Pulmonary artery endothelial cell (primary cell): ENCODE data around the gene FANK1. TPM values are rescaled to one million over a fixed set of nuclear protein-coding genes. Genes with fewer than 3 reads are reported as not detected.
"Not testable (repeated sequence)": the region's sequence is repeated elsewhere in the genome, so short reads cannot be mapped to it uniquely, and the experiment has no call there.

Experiments used
- DNase-seq: peaks from one replicate; pipeline ENCODE4 v3.0.0-alpha.2; 2011; ENCODE audit warnings: low read depth, low spot score
- total RNA-seq: library from RNA; depleted of rRNA; stranded (reverse); fragments of >200 nt; gene quantifications from 2 replicates; pipeline ENCODE4 v1.2.3, GENCODE V29; 2014

Gene FANK1
- total RNA-seq, 1 donor from 2014 or later = 1.4 TPM

GRCh38 chr10:126021833-126022500 lies 125.6 kb downstream of the FANK1 start:
- no peak for DNase-seq

- DNase-seq = no peak
These were observed 126.5 kb downstream of the FANK1 start for GRCh38 chr10:126022841-126023240.

- DNase-seq = no peak
These were observed 131.3 kb downstream of the FANK1 start for GRCh38 chr10:126027692-126028091.

- no peak for DNase-seq
These were observed 133.6 kb downstream of the FANK1 start for GRCh38 chr10:126029999-126030398.

GRCh38 chr10:126034586-126034985 lies 138.2 kb downstream of the FANK1 start:
- DNase-seq = no peak

- DNase-seq = no peak
These were observed 140.2 kb downstream of the FANK1 start for GRCh38 chr10:126036515-126036914.

GRCh38 chr10:126037946-126038345 lies 141.6 kb downstream of the FANK1 start:
- DNase-seq = no peak

- no peak for DNase-seq
These were observed 144.8 kb downstream of the FANK1 start for GRCh38 chr10:126041117-126041516.

- peak; percentile 92 for DNase-seq
These were observed 145.5 kb downstream of the FANK1 start for GRCh38 chr10:126041804-126042231.

- DNase-seq = no peak
These were observed 146.0 kb downstream of the FANK1 start for GRCh38 chr10:126042354-126042753.

- no peak for DNase-seq
These were observed 146.5 kb downstream of the FANK1 start for GRCh38 chr10:126042906-126043305.

- DNase-seq = no peak
These were observed 147.0 kb downstream of the FANK1 start for GRCh38 chr10:126043389-126043788.

GRCh38 chr10:126045861-126046260 lies 149.5 kb downstream of the FANK1 start:
- no peak for DNase-seq

- DNase-seq = no peak
These were observed 150.5 kb downstream of the FANK1 start for GRCh38 chr10:126046831-126047230.

GRCh38 chr10:126047749-126048148 lies 151.4 kb downstream of the FANK1 start:
- not testable (repeated sequence) for DNase-seq

GRCh38 chr10:126049759-126050700 lies 153.7 kb downstream of the FANK1 start:
- peak; percentile 85 for DNase-seq

GRCh38 chr10:126052171-126052570 lies 155.8 kb downstream of the FANK1 start:
- DNase-seq = no peak

- DNase-seq = no peak
These were observed 157.8 kb downstream of the FANK1 start for GRCh38 chr10:126054191-126054590.

GRCh38 chr10:126057494-126057893 lies 161.1 kb downstream of the FANK1 start:
- no peak for DNase-seq

- no peak for DNase-seq
These were observed 161.7 kb downstream of the FANK1 start for GRCh38 chr10:126058104-126058503.

- no peak for DNase-seq
These were observed 162.1 kb downstream of the FANK1 start for GRCh38 chr10:126058507-126058906.
